Pancreas (tissue), 10 donors: ENCODE data around the gene RHOU. TPM values are rescaled to one million over a fixed set of nuclear protein-coding genes. Genes with fewer than 3 reads are reported as not detected.
A peak's percentile ranks its signal among the peaks of the same experiment; 100 is the strongest.

Experiments used
- ATAC-seq, 4 donors: fragments of 200-7000 bp; cut with Tn5 transposase; one replicate each; pipeline versions ENCODE4 v1.8.0 to v1.9.1; 2020; ENCODE audit warnings: mild to moderate bottlenecking in 4 of 4, moderate library complexity in 4 of 4
- DNase-seq, 6 donors: peaks; one replicate each; pipeline ENCODE4 v3.0.0-alpha.2; 2020
- FAIRE-seq: peaks from 2 replicates; lab custom pipeline; 2012; peaks lifted over from hg19 to GRCh38; lab: Jason Lieb, UNC
- H3K27ac ChIP-seq, 4 donors: fragments of 200-600 bp; sonication (generic); 1 replicate in 3 of 4; 2 replicates in 1 of 4; pipeline versions ENCODE4 v1.5.0 to v1.8.0; 2020
- H3K27me3 ChIP-seq, 4 donors: fragments of 200-600 bp; one replicate each; pipeline ENCODE4 v1.8.0; 2021
- H3K36me3 ChIP-seq, 3 donors: fragments of 200-600 bp; sonication (generic) in 1 of 3; one replicate each; pipeline versions ENCODE4 v1.5.0 to v1.8.0; 2020 to 2021
- H3K4me1 ChIP-seq, 3 donors: fragments of 200-600 bp; one replicate each; pipeline ENCODE4 v1.8.0; 2021
- H3K4me3 ChIP-seq, 4 donors: fragments of 200-600 bp; sonication (generic) in 2 of 4; one replicate each; pipeline versions ENCODE4 v1.5.0 to v1.8.0; 2020 to 2021
- H3K9me3 ChIP-seq, 4 donors: fragments of 200-600 bp; one replicate each; pipeline ENCODE4 v1.8.0; 2021
- WGBS, 2 donors: extraction: QIAGEN DNeasy Blood & Tissue Kit; methylation state at CpG; one replicate each; pipeline ENCODE4 v1.1.7; 2013; 5-methylcytosine and 5-hydroxymethylcytosine counted together
- intact Hi-C, 3 donors: fragments of 100-400 bp; cut with DNase I; formaldehyde crosslinking; loops; one replicate each; pipeline versions ENCODE4 v1.11.1 to v1.14.2; 2022
- polyA plus RNA-seq, 2 donors: library from polyadenylated mRNA; stranded (reverse); fragments of 200-250 nt; gene quantifications; one replicate each; pipeline ENCODE4 v1.2.3, GENCODE V29; 2013
- total RNA-seq, 6 donors: library from RNA; stranded (reverse); fragmentation: NEBNext Ultra II Directional in 4 of 6; extraction: Animal tissue kit (Norgen Biotek cat#: 25700) in 4 of 6; gene quantifications; one replicate each; pipeline versions ENCODE4 v1.2.1 to v1.2.4, GENCODE V29; 2021 to 2023
- TF ChIP-seq, protein P1 (sequence below), 4 donors: fragments of 200-600 bp; sonication (generic) in 3 of 4; IDR thresholded peaks; one replicate each; pipeline versions ENCODE4 v1.5.0 to v1.8.0; 2021; ENCODE audit warnings: antibody characterized with exemption in 4 of 4
- donor health status: healthy with polysubstance abuse.
- donor health status: DM: no; HTN: no; CAD: no; lungs with moderate emphysema.
- donor health status: DM: no; HTN: no; CAD: no.
- donor health status: control.
- donor health status: control.
- donor health status: Bipolar disorder and iron deficiency.
- donor health status: DM: yes; HTN: yes; CAD: no.
- donor health status: DM: no; HTN: no; CAD: no.
- donor health status: DM: no; HTN: no; CAD: no.
- donor health status: DM: yes; HTN: yes; CAD: no.

The RHOU gene
- total and polyA plus RNA-seq, 8 donors = 5.4 to 14.1 (median 9.8) TPM

DNA sequence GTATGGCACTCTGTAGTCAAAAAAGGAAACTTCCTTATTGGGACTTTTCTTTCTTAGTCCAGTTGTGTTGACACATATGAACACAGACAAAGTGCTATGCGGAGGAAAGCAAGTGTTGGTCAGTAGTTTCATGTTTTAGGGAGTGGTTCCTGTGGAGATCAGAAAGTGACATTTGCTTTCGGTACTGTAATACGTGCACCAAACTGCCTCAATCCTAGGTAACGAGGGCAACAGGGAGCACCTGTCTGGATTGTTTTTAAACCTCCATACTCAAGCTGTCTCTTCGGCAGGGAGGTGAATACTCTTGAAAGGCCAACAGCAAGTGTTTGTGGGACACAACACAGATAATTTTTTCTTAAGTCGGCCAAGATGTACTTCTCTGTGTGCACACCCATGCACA lies 9.1 kb downstream of the RHOU start:
- no peak for DNase-seq
- intact Hi-C loops = no loop called here
- Histone ChIP-seq H3K9me3 (no peaks in the 10 kb centered on the region), H3K4me3 (no peak overlapping the region), H3K27me3 (no peaks in the 10 kb centered on the region), H3K36me3 (peaks cover 0 to 28% (median 8%) of the 10 kb centered on the region in 3 donors), H3K4me1 (peaks cover 0 to 8% (median 0%) of the 10 kb centered on the region in 3 donors), H3K27ac (no peak overlapping the region)
- WGBS, 2 donors = 81 to 97% methylated on average over 6 of the region's 6 CpGs
- FAIRE-seq = no peak
- no peak for ATAC-seq
- TF ChIP-seq, protein P1, sequence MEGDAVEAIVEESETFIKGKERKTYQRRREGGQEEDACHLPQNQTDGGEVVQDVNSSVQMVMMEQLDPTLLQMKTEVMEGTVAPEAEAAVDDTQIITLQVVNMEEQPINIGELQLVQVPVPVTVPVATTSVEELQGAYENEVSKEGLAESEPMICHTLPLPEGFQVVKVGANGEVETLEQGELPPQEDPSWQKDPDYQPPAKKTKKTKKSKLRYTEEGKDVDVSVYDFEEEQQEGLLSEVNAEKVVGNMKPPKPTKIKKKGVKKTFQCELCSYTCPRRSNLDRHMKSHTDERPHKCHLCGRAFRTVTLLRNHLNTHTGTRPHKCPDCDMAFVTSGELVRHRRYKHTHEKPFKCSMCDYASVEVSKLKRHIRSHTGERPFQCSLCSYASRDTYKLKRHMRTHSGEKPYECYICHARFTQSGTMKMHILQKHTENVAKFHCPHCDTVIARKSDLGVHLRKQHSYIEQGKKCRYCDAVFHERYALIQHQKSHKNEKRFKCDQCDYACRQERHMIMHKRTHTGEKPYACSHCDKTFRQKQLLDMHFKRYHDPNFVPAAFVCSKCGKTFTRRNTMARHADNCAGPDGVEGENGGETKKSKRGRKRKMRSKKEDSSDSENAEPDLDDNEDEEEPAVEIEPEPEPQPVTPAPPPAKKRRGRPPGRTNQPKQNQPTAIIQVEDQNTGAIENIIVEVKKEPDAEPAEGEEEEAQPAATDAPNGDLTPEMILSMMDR (IDR thresholded peaks at IDR 0.05) = no peak

- DNase-seq (no peak), ATAC-seq (peak in 1 of 4 donors; percentile 24), FAIRE-seq (no peak)
- Histone ChIP-seq H3K9me3 (no peaks in the 10 kb centered on the region), H3K4me1 (peaks cover 0 to 8% (median 0%) of the 10 kb centered on the region in 3 donors), H3K27ac (no peak overlapping the region), H3K4me3 (no peak overlapping the region), H3K36me3 (peaks cover 0 to 28% (median 8%) of the 10 kb centered on the region in 3 donors), H3K27me3 (no peaks in the 10 kb centered on the region)
- TF ChIP-seq, protein P1 (IDR thresholded peaks at IDR 0.05) = no peak
- intact Hi-C loops = no loop called here
- WGBS, 2 donors = 81% methylated on average over 6 of the region's 6 CpGs
These were observed 9.6 kb downstream of the RHOU start for GRCh38 chr1:228744918-228745317.

DNA sequence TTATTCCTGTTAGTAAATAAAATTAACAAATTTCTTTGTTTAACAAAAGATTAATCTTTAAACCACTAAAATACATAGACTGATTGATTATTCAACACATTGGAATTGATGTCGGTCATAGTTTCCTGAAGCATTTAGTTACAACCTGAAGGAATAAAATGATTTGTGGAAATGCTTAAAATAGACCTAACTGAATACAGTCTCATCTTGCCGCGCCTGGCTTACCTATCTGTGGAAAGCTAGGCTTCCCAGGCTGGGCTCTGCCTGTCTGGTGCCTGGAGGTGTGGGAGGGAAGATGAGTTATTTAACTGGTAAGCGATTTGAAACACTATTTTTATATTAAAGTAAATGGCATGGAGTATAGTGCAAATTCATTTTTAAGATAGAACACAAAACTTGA lies 10.2 kb downstream of the RHOU start:
- TF ChIP-seq, protein P1 (IDR thresholded peaks at IDR 0.05) = no peak
- Histone ChIP-seq H3K4me3 (no peak overlapping the region), H3K36me3 (peaks cover 0 to 28% (median 8%) of the 10 kb centered on the region in 3 donors), H3K27me3 (no peaks in the 10 kb centered on the region), H3K4me1 (peaks cover 0 to 2% (median 0%) of the 10 kb centered on the region in 3 donors), H3K9me3 (no peaks in the 10 kb centered on the region), H3K27ac (no peak overlapping the region)
- no peak for ATAC-seq
- WGBS, 2 donors = 57 to 60% methylated on average over 4 of the region's 4 CpGs
- intact Hi-C loops = no loop called here
- no peak for DNase-seq
- FAIRE-seq = no peak

GRCh38 chr1:228747301-228747935 lies 12.1 kb downstream of the RHOU start:
- FAIRE-seq (no peak), ATAC-seq (no peak), DNase-seq (no peak)
- H3K4me3 ChIP-seq = no peak overlapping the region
- TF ChIP-seq, protein P1 (IDR thresholded peaks at IDR 0.05) = no peak
- H3K27me3 ChIP-seq = no peaks in the 10 kb centered on the region
- 93 to 97% methylated on average over 3 of the region's 3 CpGs for WGBS, 2 donors
- H3K36me3 ChIP-seq = peaks cover 0 to 25% (median 5%) of the 10 kb centered on the region in 3 donors
- H3K4me1 ChIP-seq = no peaks in the 10 kb centered on the region
- no peak overlapping the region for H3K27ac ChIP-seq
- H3K9me3 ChIP-seq = no peaks in the 10 kb centered on the region
- intact Hi-C loops = no loop called here

DNA sequence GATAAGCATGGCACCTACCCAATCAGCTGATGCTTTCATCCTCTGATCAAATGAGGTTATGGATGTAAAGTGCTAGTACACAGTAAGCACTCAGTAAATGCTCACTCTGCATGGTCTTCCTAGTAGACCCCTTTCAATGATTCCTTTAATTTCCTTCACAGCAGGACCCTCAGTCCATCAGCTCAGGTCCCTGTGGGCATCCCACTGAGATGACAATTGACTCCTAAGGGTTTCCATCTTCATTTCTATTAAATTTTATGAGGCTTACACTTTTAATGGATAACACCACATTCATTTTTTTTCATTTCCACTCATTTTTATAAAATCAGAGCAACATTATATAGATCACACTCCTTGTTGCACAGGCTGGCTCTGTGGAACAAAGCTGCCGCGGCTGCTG lies 12.8 kb downstream of the RHOU start:
- no peak for DNase-seq
- 84 to 92% methylated on average over 2 of the region's 2 CpGs for WGBS, 2 donors
- TF ChIP-seq, protein P1 (IDR thresholded peaks at IDR 0.05) = no peak
- intact Hi-C loops = no loop called here
- ATAC-seq = no peak
- Histone ChIP-seq H3K27ac (no peak overlapping the region), H3K9me3 (no peaks in the 10 kb centered on the region), H3K4me1 (no peaks in the 10 kb centered on the region), H3K27me3 (no peaks in the 10 kb centered on the region), H3K36me3 (peaks cover 0 to 21% (median 4%) of the 10 kb centered on the region in 3 donors), H3K4me3 (no peak overlapping the region)
- FAIRE-seq = no peak
